ENCODE results near the gene DGKG. TPM values are rescaled to one million over a fixed set of nuclear protein-coding genes. Genes with fewer than 3 reads are reported as not detected.

DGKG gene
- total and polyA plus RNA-seq, 9 of the 15 experiments (the other 6 are each of a cell fraction or from before 2014, with no cell fraction given), result 0.01 to 0.36 (median 0.15) TPM

- TF ChIP-seq NR0B1 (IDR thresholded peaks at IDR 0.05; ENCODE audit: partially characterized antibody) (no peak), CEBPZ (IDR thresholded peaks at IDR 0.05; ENCODE audit: borderline replicate concordance, low read depth, low read length) (no peak), HOXB6 (CRISPR knock-in tag; IDR thresholded peaks at IDR 0.05; ENCODE audit: borderline replicate concordance) (no peak), TRIM24 (IDR thresholded peaks at IDR 0.05) (no peak), NCOA2 (IDR thresholded peaks at IDR 0.05; ENCODE audit: partially characterized antibody in 2 of 2) (no peak), HMBOX1 (IDR thresholded peaks at IDR 0.05) (no peak), RNF219 (CRISPR knock-in tag; IDR thresholded peaks at IDR 0.05) (no peak), MEIS2 (IDR thresholded peaks at IDR 0.05; ENCODE audit: partially characterized antibody) (peak; percentile 85), SMARCA5 (IDR thresholded peaks at IDR 0.05) (no peak), ZNF778 (CRISPR knock-in tag; IDR thresholded peaks at IDR 0.05) (no peak), ATF7 (IDR thresholded peaks at IDR 0.05) (no peak), TEAD4 (IDR thresholded peaks at IDR 0.05; ENCODE audit: low read length) (peak; percentile 77), TEAD4 (CRISPR knock-in tag; IDR thresholded peaks at IDR 0.05; ENCODE audit: borderline replicate concordance) (no peak), BMI1 (IDR thresholded peaks at IDR 0.05; ENCODE audit: low read length) (no peak), SRSF1 (IDR thresholded peaks at IDR 0.05; ENCODE audit: low read depth, low read length) (no peak), ZNF449 (CRISPR knock-in tag; IDR thresholded peaks at IDR 0.05) (no peak), ZC3H8 (IDR thresholded peaks at IDR 0.05) (no peak), KLF6 (CRISPR knock-in tag; IDR thresholded peaks at IDR 0.05; ENCODE audit: borderline replicate concordance) (no peak)
Observed at GRCh38 chr3:186105543-186105942, 256.5 kb downstream of the DGKG start (continued).
